Hypothalamus (tissue), 51 donors: ENCODE measurements around the gene OPRD1.
A peak's percentile ranks its signal among the peaks of the same experiment; 100 is the strongest.
"Not testable (repeated sequence)": the region's sequence is repeated elsewhere in the genome, so short reads cannot be mapped to it uniquely, and the experiment has no call there.

Source experiments
- DNase-seq, 51 donors: peaks; one replicate each; lab custom pipeline; 2025; lab: John Stamatoyannopoulos, UW

The OPRD1 gene

DNA sequence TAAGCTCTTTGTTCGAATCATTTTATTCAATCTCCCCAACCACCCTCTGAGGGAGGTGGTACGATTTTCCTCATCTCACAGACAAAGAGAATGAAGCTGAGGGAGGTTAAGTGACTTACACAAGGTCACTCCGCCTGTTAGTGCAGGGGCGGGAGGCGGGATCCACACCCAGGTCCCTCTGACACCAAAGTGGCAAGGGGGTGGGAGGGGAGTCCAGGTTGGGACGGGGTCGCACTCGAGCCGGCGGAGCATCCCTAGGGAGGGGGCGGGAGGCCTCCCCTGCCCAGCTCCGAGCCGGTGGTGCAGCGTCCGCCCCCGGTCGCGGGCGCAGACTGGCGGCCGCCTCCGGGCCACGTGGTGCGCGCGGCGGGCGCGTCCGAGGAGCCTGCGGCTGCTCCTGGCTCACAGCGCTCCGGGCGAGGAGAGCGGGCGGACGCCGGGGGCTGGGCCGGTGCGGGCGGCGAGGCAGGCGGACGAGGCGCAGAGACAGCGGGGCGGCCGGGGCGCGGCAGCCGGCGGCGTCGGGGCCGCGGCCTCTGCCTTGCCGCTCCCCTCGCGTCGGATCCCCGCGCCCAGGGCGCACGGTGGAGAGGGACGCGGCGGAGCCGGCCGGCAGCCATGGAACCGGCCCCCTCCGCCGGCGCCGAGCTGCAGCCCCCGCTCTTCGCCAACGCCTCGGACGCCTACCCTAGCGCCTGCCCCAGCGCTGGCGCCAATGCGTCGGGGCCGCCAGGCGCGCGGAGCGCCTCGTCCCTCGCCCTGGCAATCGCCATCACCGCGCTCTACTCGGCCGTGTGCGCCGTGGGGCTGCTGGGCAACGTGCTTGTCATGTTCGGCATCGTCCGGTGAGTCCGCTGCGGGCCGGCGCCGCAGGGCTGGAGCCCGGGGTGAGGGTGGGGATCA, at the start of gene OPRD1:
Gene OPRD1 (plus strand): TSS at position 405 of the 903 bp plus-strand sequence. CDS start 214 bp downstream, at position 619.
- no peak for DNase-seq

- DNase-seq = no peak
Observed at GRCh38 chr1:28766532-28767183, 45.3 kb upstream of the OPRD1 start.

DNA sequence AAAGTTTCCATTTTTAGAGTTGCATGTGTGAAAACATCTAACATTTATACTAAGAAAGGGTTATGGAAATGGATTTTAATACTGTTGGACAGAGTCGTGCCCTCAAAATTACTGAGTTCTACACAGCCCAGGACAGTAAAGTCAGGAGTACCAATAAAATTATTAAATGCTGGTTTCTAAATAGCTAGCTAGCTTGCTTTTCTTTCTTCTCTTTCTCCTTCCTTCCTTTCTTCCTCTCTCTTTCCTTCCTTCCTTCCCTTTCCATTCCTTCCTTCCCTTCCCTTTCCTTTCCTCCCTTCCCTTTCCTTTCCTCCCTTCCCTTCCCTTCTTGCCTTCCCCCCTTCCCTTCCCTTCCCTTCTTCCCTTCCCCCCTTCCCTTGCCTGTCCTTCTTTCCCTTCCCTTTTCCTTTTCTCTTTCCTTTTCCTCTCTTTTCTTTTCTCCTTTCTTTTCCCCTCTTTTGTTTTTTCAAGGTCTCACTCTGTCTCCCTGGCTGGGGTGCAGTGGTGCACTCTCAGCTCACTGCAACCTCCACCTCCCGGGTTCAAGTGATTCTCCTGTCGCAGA, 41.3 kb upstream of the OPRD1 start:
- no peak for DNase-seq

DNA sequence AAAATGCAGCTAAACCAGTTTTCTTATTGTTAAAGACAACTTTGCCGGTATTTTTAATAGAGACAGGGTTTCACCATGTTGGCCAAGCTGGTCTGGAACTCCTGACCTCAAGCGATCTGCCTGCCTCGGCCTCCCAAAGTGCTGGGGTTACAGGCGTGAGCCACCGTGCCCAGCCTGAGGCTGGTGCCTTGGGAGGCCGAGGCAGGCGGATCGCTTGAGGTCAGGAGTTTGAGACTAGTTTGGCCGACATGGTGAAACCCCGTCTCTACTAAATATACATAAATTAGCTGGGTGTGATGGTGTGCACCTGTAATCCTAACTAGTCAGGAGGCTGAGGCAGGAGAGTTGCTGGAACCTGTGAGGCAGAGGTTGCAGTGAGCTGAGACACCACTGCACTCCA, 40.0 kb upstream of the OPRD1 start:
- not testable (repeated sequence) for DNase-seq

- no peak for DNase-seq
Observed at GRCh38 chr1:28773105-28773504, 38.9 kb upstream of the OPRD1 start.

DNA sequence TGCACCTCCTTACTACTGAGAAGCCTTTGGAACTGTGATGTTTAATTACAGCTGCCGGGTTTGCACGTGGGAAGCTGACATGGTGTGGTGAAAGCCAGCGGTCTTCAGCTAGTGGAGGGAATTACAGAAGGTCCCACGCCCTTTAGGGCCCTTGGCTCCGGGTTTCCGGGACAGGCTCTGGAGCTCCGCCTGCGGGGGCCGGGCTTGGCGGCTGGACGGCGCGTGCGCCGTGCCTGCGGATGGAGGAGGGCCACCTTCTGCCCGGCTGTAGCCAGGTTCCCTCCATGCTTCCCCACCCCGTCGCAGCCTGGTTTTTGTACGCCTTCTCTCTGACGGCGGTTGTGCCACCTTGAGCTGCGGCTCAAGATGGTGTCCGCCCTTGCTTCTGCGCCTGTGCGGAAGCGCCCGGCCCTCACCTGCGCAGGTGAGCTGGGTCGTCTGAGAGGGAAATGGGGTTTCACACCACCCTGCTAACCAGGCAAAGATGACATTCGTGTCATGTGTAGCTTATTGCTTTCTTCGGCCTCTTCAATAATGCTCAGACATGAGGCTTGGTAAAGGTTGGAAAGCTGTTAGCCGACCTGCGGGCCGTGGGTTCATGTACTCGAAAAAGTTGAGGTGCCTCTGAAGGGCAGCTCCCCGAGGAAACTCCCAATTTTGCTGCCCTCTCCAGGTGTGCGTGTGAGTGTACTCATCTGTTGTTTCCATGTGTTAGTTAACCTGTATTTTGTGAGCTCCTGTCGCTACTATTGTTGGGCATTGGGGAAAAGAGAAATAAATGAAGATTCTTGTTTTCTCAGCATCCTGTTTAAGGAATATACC, 36.6 kb upstream of the OPRD1 start:
- DNase-seq = peak in 43 of 51 donors; percentile 5 to 59 (median 26)

GRCh38 chr1:28776341-28776740, 35.6 kb upstream of the OPRD1 start:
- no peak for DNase-seq

- no peak for DNase-seq
Observed at GRCh38 chr1:28778021-28778420, 33.9 kb upstream of the OPRD1 start.

GRCh38 chr1:28779751-28780408, 32.1 kb upstream of the OPRD1 start:
- DNase-seq = no peak

DNA sequence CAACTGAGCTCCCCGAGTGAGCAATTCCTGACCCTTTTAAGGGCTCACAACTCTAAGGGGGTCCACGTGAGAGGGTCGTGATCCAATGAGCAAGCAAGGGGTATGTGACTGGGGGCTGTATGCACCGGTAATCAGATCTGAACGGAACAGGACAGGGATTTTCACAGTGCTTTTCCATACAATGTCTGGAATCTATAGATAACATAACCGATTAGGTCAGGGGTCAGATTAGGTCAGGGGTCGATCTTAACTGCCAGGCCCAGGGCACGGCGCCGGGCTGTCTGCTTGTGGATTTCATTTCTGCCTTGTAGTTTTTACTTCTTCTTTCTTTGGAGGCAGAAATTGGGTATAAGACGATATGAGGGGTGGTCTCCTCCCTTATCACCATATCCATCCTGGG, 30.7 kb upstream of the OPRD1 start:
- no peak for DNase-seq

- DNase-seq = no peak
Observed at GRCh38 chr1:28782011-28782410, 30.0 kb upstream of the OPRD1 start.

GRCh38 chr1:28783363-28783762, 28.6 kb upstream of the OPRD1 start:
- no peak for DNase-seq

GRCh38 chr1:28789412-28789811, 22.6 kb upstream of the OPRD1 start:
- no peak for DNase-seq

DNA sequence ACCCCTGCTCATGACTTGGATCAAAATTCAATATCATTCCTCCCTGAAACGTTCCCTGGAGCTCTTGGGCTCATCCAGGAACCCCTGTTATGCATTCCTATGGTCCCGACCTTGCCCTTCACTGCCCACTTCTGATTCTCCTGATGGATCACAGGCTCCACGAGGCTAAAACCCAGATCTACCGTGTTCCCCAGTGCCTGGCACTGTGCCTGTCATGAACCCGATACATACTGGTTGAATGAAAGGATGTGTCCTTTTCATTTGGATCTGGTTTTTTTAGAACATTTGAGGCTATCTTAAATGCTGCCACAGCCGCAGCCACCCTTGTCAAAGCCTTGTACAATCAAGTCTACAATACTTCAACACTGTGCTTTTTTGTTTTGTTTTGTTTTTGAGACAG, 22.2 kb upstream of the OPRD1 start:
- DNase-seq = no peak

GRCh38 chr1:28790377-28791035, 21.5 kb upstream of the OPRD1 start:
- DNase-seq = no peak

- DNase-seq = not testable (repeated sequence)
Observed at GRCh38 chr1:28791929-28792328, 20.0 kb upstream of the OPRD1 start.

GRCh38 chr1:28792644-28793121, 19.3 kb upstream of the OPRD1 start:
- DNase-seq = no peak

DNA sequence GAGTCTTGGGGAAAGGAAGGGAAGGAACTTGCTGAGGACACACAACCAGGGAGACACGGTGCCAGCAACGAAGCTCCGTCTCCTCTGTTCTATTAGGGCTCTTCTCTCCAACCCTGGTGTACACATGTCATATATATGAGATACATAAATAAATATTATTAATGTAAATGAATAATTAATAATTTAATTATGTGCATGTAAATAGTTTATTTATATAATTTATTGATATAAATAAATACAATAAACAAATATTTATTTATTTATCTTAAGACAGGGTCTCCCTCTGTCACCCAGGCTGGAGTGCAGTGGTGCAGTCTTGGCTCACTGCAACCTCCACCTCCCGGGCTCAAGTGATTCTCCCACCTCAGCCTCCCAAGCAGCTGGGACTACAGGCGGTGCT, 17.4 kb upstream of the OPRD1 start:
- not testable (repeated sequence) for DNase-seq
